HK-2 (cell line): ENCODE measurements around the gene RPL34.
A peak's percentile ranks its signal among the peaks of the same experiment; 100 is the strongest.
"Not testable (repeated sequence)": the region's sequence is repeated elsewhere in the genome, so short reads cannot be mapped to it uniquely, and the experiment has no call there.

Source experiments
- DNase-seq: peaks from one replicate; pipeline ENCODE4 v3.0.0-alpha.2; 2018; ENCODE audit not compliant: unreplicated experiment

Gene RPL34

GRCh38 chr4:108620101-108620932 is at the start of gene RPL34:
Gene RPL34 (plus strand): TSS chr4:108620576. CDS start chr4:108621960, 1,384 bp downstream.
- DNase-seq: peak; percentile 91

- no peak for DNase-seq
These were observed 49.3 kb upstream of the RPL34 start for GRCh38 chr4:108570993-108571569.

DNA sequence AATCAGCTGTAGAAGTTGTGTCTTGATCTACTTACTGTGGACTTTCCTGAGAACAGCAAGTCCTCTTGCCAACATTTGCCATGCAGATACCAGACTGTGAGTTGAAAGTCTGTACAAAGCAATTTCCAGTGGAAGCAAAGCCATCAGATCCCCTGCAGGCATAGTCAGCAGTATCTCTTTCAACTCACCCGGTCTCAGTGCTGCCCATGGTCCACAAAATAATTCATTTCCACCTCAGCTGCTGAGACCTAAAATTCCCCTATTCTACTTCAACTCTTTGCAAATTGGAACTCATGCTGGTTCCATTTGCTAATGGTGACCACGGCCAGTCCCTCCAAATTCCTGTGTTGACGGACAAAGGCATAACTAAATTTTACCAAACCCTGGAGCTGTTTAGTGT is 46.0 kb upstream of the RPL34 start:
- DNase-seq: no peak

DNA sequence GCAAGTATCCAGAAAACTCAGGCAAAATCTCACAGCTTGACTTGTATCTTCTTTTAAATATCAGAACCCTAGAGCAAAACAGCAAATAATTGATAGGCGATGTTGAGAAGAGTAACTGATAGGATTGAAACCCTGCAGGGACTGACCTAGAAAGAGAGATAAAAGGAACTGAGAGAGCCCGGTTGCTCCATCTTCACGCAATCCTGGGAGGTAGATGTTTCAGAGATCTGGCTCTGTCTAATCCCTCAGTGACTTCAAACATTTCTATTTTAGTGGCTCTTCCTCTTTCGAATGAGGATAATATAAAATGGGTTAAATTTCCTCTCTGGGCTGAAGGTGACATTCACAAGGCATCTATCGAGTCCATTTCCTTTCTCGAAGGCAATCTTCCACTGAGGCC is 39.3 kb upstream of the RPL34 start:
- no peak for DNase-seq

GRCh38 chr4:108586778-108587177 is 33.6 kb upstream of the RPL34 start:
- no peak for DNase-seq

DNA sequence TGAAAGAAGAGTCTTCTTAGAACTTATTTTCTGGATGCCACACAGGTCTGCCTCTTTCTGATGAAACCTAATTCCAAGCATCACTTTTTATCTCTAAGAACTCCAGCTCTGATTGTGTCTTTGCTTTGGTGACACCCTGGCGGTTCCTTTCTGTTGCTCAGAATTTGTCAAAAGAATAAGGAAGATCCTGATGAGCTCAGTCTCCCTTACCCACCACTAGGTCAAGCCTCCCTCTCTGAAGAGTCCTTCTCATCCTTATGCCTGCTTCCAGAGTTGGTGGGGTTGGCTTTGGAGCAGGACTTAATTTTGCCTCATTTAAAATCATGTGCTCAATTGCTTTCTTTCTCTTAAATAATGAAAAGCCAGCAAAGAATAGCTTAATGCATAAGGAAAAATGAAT is 31.5 kb upstream of the RPL34 start:
- no peak for DNase-seq

DNA sequence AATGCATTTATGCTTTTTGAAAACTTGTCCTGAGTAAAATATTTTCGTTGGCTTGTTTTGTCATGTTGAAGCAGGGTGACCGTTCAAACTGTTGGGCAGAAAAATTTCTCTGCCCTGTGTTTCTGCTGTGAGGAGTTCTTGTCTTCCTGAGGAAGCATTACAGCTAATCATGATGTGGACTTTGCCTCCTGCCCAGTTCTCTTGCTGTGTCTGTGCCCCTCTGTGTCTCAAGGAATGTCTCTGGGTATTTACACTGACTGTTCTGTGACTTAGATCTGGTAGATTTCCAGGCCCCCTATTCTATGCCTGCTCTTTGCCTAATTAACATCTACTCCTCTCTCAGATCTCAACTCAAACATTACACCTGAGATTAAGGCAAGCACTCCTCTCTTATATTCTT is 30.4 kb upstream of the RPL34 start:
- no peak for DNase-seq

DNA sequence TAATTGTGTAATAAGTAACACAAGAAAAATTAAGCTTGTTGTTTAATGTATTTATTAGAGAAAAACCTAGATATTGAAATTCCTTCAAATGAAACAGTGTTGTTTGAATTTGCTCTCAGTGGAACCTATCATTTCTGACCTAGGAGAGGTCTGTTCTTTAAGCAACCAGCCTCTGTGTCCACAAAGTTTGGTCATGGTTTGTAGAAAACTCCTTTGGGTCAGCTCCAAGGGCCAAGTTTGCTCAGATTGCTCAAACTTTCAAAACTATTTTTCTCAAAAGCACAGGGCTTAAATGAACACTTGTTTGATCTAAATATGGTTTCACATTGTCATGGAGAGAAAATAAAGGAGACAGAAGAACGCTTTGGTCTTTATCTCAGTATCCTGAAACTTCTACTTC is 29.6 kb upstream of the RPL34 start:
- no peak for DNase-seq

GRCh38 chr4:108592674-108592986 is 27.7 kb upstream of the RPL34 start:
- no peak for DNase-seq

- DNase-seq: not testable (repeated sequence)
These were observed 26.1 kb upstream of the RPL34 start for GRCh38 chr4:108594296-108594695.

- DNase-seq: no peak
These were observed 24.0 kb upstream of the RPL34 start for GRCh38 chr4:108596344-108596743.

- no peak for DNase-seq
These were observed 19.3 kb upstream of the RPL34 start for GRCh38 chr4:108601106-108601505.

DNA sequence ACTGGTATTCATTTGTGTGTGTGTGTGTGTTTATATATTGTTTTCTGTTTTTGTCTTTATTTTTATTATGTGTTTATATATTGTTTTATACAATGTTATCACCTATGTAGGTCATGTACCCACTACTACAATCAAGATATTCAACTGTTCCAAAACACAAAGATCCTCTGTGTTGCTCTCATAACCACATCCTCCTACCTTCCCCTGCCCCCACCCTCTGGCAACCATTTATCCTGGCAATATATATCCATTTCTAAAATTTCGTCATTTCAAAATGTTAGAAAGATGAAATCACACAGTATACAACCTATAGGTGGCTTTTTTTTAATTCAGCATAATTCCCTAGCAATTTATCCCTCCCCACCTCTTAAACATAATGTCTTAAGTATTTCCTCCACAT is 18.8 kb upstream of the RPL34 start:
- no peak for DNase-seq

GRCh38 chr4:108602163-108602562 is 18.2 kb upstream of the RPL34 start:
- no peak for DNase-seq

GRCh38 chr4:108607079-108607815 is 13.1 kb upstream of the RPL34 start:
- no peak for DNase-seq

DNA sequence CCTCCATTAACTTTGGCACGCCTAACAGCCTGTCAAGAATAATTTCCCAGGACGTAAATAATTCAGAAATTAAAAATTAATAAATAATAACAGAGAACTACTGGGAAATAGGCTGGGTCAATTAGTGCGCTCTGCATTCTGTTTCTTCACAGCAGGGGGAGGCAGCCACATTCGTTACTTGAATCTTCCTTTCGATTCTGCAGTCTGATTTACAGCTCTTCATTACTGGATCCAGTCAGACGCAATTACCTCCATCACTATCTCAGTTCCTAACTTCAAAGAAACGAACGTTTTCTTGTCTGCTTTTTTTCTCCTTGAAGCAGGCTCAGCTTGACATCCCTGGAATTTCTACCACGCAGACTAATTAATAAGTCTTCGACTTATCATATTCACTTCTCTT is 9.0 kb upstream of the RPL34 start:
- DNase-seq: no peak

- no peak for DNase-seq
These were observed 8.0 kb upstream of the RPL34 start for GRCh38 chr4:108612365-108612764.

DNA sequence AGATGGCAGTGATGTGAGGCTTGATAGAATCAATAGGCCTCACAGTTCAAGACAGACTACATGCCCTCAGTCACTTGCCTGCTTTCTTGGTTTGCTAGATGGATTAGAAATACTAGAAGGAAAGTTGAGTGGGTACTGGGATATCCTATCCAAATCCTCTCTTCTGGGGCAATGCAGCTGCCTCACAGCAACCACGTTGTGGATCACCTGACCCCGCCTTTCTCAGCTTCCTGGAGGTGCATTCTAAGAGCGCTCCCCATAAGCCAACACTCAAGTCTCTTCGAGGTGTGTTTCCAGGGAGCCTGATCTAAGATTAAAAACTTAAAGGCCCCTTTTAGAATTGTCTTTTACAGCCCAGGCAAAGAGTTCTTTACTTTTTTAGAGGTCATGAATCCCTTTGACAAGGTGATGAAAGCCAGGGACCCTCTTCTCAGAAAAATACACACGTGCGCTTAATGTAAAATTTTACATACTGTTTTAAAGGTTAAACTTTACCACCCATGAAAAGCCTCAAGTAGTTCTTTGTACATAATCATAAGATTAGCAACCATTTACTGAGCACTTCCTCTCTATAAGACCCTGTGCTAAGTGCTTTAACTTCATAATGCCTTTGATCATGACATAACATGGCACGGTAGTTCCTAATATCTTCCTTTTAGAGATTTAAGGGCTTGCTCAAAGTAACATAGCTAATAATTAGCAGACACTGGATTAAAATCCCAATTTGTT is 840 bp upstream of the RPL34 start:
- DNase-seq: no peak

DNA sequence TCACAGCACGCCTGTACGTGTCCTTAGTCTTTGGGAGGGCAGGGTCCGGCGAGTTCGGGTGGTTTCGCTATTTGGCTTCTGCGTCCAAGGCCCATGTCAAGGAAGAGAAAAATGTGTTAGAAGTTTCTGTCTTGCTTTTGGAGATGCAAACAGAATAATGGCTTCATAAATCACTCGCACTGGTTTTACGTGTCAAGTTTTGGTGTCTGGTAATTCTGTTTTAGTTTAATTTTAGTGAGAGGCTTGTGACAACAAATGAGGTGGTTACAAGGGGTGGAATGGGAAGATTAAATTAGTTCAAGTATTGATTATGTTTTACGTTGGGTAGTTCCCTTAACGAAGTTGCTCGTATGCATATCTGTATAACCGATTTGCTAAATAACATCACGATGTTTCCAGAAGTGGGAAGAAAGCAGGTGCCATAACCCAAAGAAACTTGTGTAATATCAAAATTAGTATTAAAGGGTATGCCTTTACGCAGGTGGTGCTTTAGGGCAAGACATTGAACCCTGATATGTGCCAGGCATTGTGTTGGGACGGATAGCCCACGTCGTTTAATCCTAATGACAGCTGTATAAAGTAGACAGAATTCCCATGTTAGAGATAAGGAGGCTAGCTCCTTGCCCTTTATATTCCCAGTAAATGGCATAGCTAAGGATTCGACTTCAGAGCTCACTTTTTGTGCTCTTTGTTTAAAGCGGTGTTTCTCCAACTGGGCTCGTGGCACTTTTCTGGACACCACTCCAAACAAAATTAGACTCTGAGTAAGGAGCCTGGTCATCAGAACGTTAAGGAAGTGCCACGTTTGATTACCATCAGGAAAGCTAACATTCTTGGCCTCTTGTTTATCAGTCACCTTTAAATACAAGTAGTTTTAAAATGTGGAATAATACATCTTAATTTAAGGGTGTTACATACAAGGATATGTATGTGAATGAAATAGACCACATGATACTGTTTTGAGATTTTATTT is 843 bp downstream of the RPL34 start:
- DNase-seq: no peak

- DNase-seq: no peak
These were observed 1.6 kb downstream of the RPL34 start for GRCh38 chr4:108622022-108622421.

- DNase-seq: no peak
These were observed 2.5 kb downstream of the RPL34 start for GRCh38 chr4:108622828-108623227.
